HCT116 (cell line): ENCODE results near the gene TUBB4B. TPM values are rescaled to one million over a fixed set of nuclear protein-coding genes. Genes with fewer than 3 reads are reported as not detected.

Source experiments
- ATAC-seq: fragments of 200-7000 bp; cut with Tn5 transposase; 2 replicates; pipeline ENCODE4 v1.9.1; 2020; ENCODE audit warnings: mild to moderate bottlenecking, moderate library complexity
- BruUV-seq: library from RNA; stranded (reverse); fragments of 400-500 nt; replicated peaks from 2 replicates; lab custom pipeline; 2021; lab: Mats Ljungman, UMichigan
- CTCF ChIA-PET: fragments of 300-600 bp; sonication (Branson Sonifier 250); formaldehyde crosslinking; loops from one replicate; lab custom pipeline; 2021; ENCODE audit warnings: antibody characterized with exemption; lab: Charles Lee
- POLR2A ChIA-PET: fragments of 300-600, 350-600 bp; sonication (Branson Sonifier 250); formaldehyde crosslinking; loops from one replicate; lab custom pipeline; 2021; ENCODE audit warnings: antibody characterized with exemption; lab: Charles Lee
- RAD21 ChIA-PET, 2 experiments: fragments of 300-600 bp; sonication (Branson Sonifier 250); formaldehyde crosslinking; loops; one replicate each; lab custom pipeline; 2023; ENCODE audit warnings: low total read pairs in 2 of 2; ENCODE audit not compliant: uncharacterized antibody in 2 of 2, unreplicated experiment in 2 of 2, low non-redundant PET in 1 of 2; lab: Charles Lee
- DNase-seq: peaks from one replicate; pipeline ENCODE4 v3.0.0-alpha.2; 2010; ENCODE audit warnings: low read depth, low spot score
- H2AFZ ChIP-seq: fragments of 200-600 bp; shearing (Covaris generic), sonication (generic); 2 replicates; pipeline ENCODE4 v1.6.1; 2017; ENCODE audit warnings: low read depth, mixed run types, mixed read lengths, antibody characterized with exemption, low read length; ENCODE audit not compliant: poor library complexity, severe bottlenecking
- H3K27ac ChIP-seq: 2 replicates; pipeline ENCODE4 v1.5.1; 2012; ENCODE audit warnings: low read depth, low read length
- H3K27me3 ChIP-seq: fragments of 200-600 bp; sonication (generic); 2 replicates; pipeline ENCODE4 v1.6.1; 2016; ENCODE audit warnings: mixed run types, low read length, mixed read lengths; ENCODE audit not compliant: insufficient read depth
- H3K36me3 ChIP-seq, 2 experiments: fragments of 200-500 bp in 1 of 2; fragments of 200-600 bp in 1 of 2; sonication (Bioruptor generic) in 1 of 2; sonication (generic) in 1 of 2; 2 replicates each; pipeline versions ENCODE4 v1.5.1 to v1.6.1; 2014 to 2016; ENCODE audit warnings: low read length in 2 of 2, inconsistent platforms in 1 of 2, mixed read lengths in 1 of 2, mixed run types in 1 of 2; ENCODE audit not compliant: insufficient read depth in 2 of 2, control insufficient read depth in 1 of 2
- H3K4me1 ChIP-seq, 2 experiments: fragments of 200-600 bp in 1 of 2; sonication (generic) in 1 of 2; 2 replicates each; pipeline versions ENCODE4 v1.5.1 to v1.6.1; 2012 to 2017; ENCODE audit warnings: low read length in 2 of 2, inconsistent platforms in 1 of 2, mild to moderate bottlenecking in 1 of 2, mixed read lengths in 1 of 2, mixed run types in 1 of 2, moderate library complexity in 1 of 2; ENCODE audit not compliant: insufficient read depth in 2 of 2, control insufficient read depth in 1 of 2
- H3K4me2 ChIP-seq: fragments of 200-600 bp; sonication (generic); 2 replicates; pipeline ENCODE4 v1.6.1; 2017; ENCODE audit warnings: mixed run types, low read length, mixed read lengths
- H3K4me3 ChIP-seq, 2 experiments: fragments of 200-600 bp in 1 of 2; sonication (generic) in 1 of 2; replicated peaks in 1 of 2; 2 replicates each; pipeline ENCODE4 v1.5.1; 2011 to 2016; ENCODE audit warnings: low read length in 2 of 2, control low read depth in 1 of 2, low read depth in 1 of 2, mild to moderate bottlenecking in 1 of 2, mixed read lengths in 1 of 2, mixed run types in 1 of 2
- H3K79me2 ChIP-seq: fragments of 200-600 bp; sonication (generic); 2 replicates; pipeline ENCODE4 v1.6.1; 2017; ENCODE audit warnings: mild to moderate bottlenecking, mixed run types, low read length, moderate library complexity, mixed read lengths; ENCODE audit not compliant: insufficient read depth
- H3K9ac ChIP-seq: fragments of 200-600 bp; sonication (generic); 2 replicates; pipeline ENCODE4 v1.6.1; 2016; ENCODE audit warnings: low read length, mixed read lengths
- H3K9me2 ChIP-seq: fragments of 200-600 bp; sonication (generic), shearing (Covaris generic); 2 replicates; pipeline ENCODE4 v1.6.1; 2017; ENCODE audit warnings: mixed run types, mild to moderate bottlenecking, moderate library complexity; ENCODE audit not compliant: insufficient read depth
- H3K9me3 ChIP-seq, 2 experiments: fragments of 200-500 bp in 1 of 2; fragments of 200-600 bp in 1 of 2; sonication (Bioruptor generic) in 1 of 2; sonication (generic) in 1 of 2; 2 replicates each; pipeline ENCODE4 v1.6.1; 2014 to 2017; ENCODE audit warnings: low read length in 2 of 2, mixed read lengths in 2 of 2, inconsistent platforms in 1 of 2, low read depth in 1 of 2, mild to moderate bottlenecking in 1 of 2, mixed run types in 1 of 2, moderate library complexity in 1 of 2; ENCODE audit not compliant: control insufficient read depth in 1 of 2, insufficient read depth in 1 of 2
- H4K20me1 ChIP-seq: fragments of 200-600 bp; sonication (generic), shearing (Covaris generic); 2 replicates; pipeline ENCODE4 v1.6.1; 2017; ENCODE audit warnings: mixed run types, mild to moderate bottlenecking, moderate library complexity; ENCODE audit not compliant: insufficient read depth
- CBX3 ChIP-seq: IDR thresholded peaks from 2 replicates; pipeline ENCODE4 v1.6.1; 2012; ENCODE audit warnings: low read depth
- CEBPB ChIP-seq: IDR thresholded peaks from 2 replicates; pipeline ENCODE4 v1.6.1; 2012; ENCODE audit warnings: low read depth
- EGR1 ChIP-seq: IDR thresholded peaks from 2 replicates; pipeline ENCODE4 v1.6.1; 2012; ENCODE audit warnings: low read depth
- EZH2phosphoT487 ChIP-seq: fragments of 200-600 bp; IDR thresholded peaks from 2 replicates; pipeline ENCODE4 v1.6.1; 2018; ENCODE audit warnings: antibody characterized with exemption, borderline replicate concordance
- JUND ChIP-seq: IDR thresholded peaks from 2 replicates; pipeline ENCODE4 v1.6.1; 2012
- POLR2A ChIP-seq: IDR thresholded peaks from 2 replicates; pipeline ENCODE4 v1.7.0; 2011; ENCODE audit warnings: borderline replicate concordance; ENCODE audit not compliant: insufficient read depth, insufficient read length; ENCODE audit errors: extremely low read depth
- REST ChIP-seq: IDR thresholded peaks from 2 replicates; pipeline ENCODE4 v1.6.1; 2012; ENCODE audit warnings: low read depth
- SIN3A ChIP-seq: IDR thresholded peaks from 2 replicates; pipeline ENCODE4 v1.6.1; 2012; ENCODE audit warnings: low read depth
- SP1 ChIP-seq: IDR thresholded peaks from 2 replicates; pipeline ENCODE4 v1.6.1; 2012; ENCODE audit warnings: low read depth
- SRF ChIP-seq: IDR thresholded peaks from 2 replicates; pipeline ENCODE4 v1.6.1; 2012; ENCODE audit warnings: low read depth
- TCF7L2 ChIP-seq: IDR thresholded peaks from 2 replicates; pipeline ENCODE4 v1.7.0; 2011; ENCODE audit warnings: borderline replicate concordance, inconsistent platforms; ENCODE audit not compliant: insufficient read depth, insufficient read length; ENCODE audit errors: extremely low read depth
- YY1 ChIP-seq: IDR thresholded peaks from 2 replicates; pipeline ENCODE4 v1.6.1; 2011; ENCODE audit warnings: low read length, low read depth, moderate library complexity, mild to moderate bottlenecking; ENCODE audit not compliant: insufficient replicate concordance; ENCODE audit errors: extremely low read depth
- ZFX ChIP-seq: fragments of 450-650 bp; IDR thresholded peaks from 2 replicates; pipeline ENCODE4 v1.6.1; 2017
- ZNF274 ChIP-seq: fragments of 200-500 bp; sonication (Bioruptor generic); IDR thresholded peaks from 2 replicates; pipeline ENCODE4 v1.6.1; 2014; ENCODE audit warnings: mild to moderate bottlenecking, low read depth, low read length, inconsistent platforms
- intact Hi-C: fragments of 100-400 bp; cut with micrococcal nuclease; formaldehyde crosslinking; loops from 2 replicates; pipeline ENCODE4 v1.10.0; 2022
- total RNA-seq: library from RNA; stranded (reverse); gene quantifications from one replicate; pipeline ENCODE4 v1.2.1, GENCODE V29; 2021; ENCODE audit not compliant: unreplicated experiment
- TF ChIP-seq, protein P1 (sequence below): IDR thresholded peaks from 2 replicates; pipeline ENCODE4 v1.6.1; 2011; ENCODE audit warnings: mild to moderate bottlenecking, low read length, moderate library complexity; ENCODE audit not compliant: insufficient replicate concordance; ENCODE audit errors: extremely low read depth
- TF ChIP-seq, protein P2 (sequence below): IDR thresholded peaks from 2 replicates; pipeline ENCODE4 v1.6.1; 2012
- TF ChIP-seq, protein P3 (sequence below): IDR thresholded peaks from 2 replicates; pipeline ENCODE4 v1.6.1; 2012

Gene TUBB4B
- total RNA-seq, 1 experiment from 2014 or later = 502 TPM

DNA sequence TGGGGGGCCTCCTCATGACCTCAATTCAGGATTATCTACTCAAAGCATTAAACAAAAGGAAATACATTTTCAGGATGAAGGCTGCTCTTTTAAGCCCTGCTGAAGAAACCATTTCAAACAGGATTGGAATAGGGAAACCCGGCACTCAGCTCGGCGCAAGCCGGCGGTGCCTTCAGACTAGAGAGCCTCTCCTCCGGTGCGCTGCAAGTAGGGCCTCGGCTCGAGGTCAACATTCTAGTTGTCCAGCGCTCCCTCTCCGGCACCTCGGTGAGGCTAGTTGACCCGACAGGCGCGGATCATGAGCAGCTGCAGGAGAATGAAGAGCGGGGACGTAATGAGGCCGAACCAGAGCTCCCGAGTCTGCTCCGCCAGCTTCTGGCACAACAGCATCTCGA, 36.4 kb upstream of the TUBB4B start:
- H3K4me1 ChIP-seq = peaks cover 22 to 37% of the 10 kb centered on the region in 2 experiments
- peak overlapping the region; percentile 95 for H3K9ac ChIP-seq
- H4K20me1 ChIP-seq = no peaks in the 10 kb centered on the region
- H3K9me2 ChIP-seq = no peaks in the 10 kb centered on the region
- RAD21 ChIA-PET = no interaction called here
- H3K9me3 ChIP-seq = no peaks in the 10 kb centered on the region
- no peak for DNase-seq
- TF ChIP-seq SRF (no peak), EGR1 (no peak), SP1 (no peak), ZFX (no peak), ZNF274 (no peak), POLR2A (no peak), CBX3 (no peak), CEBPB (no peak), REST (no peak), JUND (no peak), EZH2phosphoT487 (no peak), YY1 (no peak), SIN3A (no peak), TCF7L2 (no peak)
- TF ChIP-seq, protein P1, sequence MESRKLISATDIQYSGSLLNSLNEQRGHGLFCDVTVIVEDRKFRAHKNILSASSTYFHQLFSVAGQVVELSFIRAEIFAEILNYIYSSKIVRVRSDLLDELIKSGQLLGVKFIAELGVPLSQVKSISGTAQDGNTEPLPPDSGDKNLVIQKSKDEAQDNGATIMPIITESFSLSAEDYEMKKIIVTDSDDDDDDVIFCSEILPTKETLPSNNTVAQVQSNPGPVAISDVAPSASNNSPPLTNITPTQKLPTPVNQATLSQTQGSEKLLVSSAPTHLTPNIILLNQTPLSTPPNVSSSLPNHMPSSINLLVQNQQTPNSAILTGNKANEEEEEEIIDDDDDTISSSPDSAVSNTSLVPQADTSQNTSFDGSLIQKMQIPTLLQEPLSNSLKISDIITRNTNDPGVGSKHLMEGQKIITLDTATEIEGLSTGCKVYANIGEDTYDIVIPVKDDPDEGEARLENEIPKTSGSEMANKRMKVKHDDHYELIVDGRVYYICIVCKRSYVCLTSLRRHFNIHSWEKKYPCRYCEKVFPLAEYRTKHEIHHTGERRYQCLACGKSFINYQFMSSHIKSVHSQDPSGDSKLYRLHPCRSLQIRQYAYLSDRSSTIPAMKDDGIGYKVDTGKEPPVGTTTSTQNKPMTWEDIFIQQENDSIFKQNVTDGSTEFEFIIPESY = no peak
- TF ChIP-seq, protein P2, sequence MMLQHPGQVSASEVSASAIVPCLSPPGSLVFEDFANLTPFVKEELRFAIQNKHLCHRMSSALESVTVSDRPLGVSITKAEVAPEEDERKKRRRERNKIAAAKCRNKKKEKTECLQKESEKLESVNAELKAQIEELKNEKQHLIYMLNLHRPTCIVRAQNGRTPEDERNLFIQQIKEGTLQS = no peak
- TF ChIP-seq, protein P3, sequence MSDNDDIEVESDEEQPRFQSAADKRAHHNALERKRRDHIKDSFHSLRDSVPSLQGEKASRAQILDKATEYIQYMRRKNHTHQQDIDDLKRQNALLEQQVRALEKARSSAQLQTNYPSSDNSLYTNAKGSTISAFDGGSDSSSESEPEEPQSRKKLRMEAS = no peak
- H3K4me3 ChIP-seq = peak overlapping the region; percentile 91 to 98
- peaks cover 0 to 9% of the 10 kb centered on the region in 2 experiments; a peak in 2 of 4 replicates for H3K36me3 ChIP-seq
- H3K79me2 ChIP-seq = peaks cover 62% of the 10 kb centered on the region
- peak overlapping the region; percentile 78 for H3K27ac ChIP-seq
- POLR2A ChIA-PET = interaction anchor here (1.9 to 2.1 kb wide), 2 partner anchors 16 to 18 kb away, joined by 6 read pairs; partner anchors contain the start of gene SSNA1
- H3K27me3 ChIP-seq = no peaks in the 10 kb centered on the region
- CTCF ChIA-PET = no interaction called here
- H3K4me2 ChIP-seq = peak overlapping the region; percentile 93
- ATAC-seq = no peak
- intact Hi-C loops = loop anchor here (2.0 kb wide), 1 partner anchor 18 kb away; the partner anchor contains the start of gene RNF208
- BruUV-seq = no TSS peak
- H2AFZ ChIP-seq = no peak overlapping the region
